ENCODE data around the gene FBN1. TPM values are rescaled to one million over a fixed set of nuclear protein-coding genes. Genes with fewer than 3 reads are reported as not detected.

FBN1 gene
- total and polyA plus RNA-seq, 10 of the 15 experiments (the other 5 are each of a cell fraction or from before 2014, with no cell fraction given), result 2.2 to 15.3 (median 7.0) TPM

GRCh38 chr15:48375767-48376166, 269.7 kb downstream of the FBN1 start:
- ChIA-PET RAD21 (ENCODE audit: unreplicated experiment) (no interaction called here), CTCF (no interaction called here), POLR2A (interaction anchor here (0.5 kb wide), 1 partner anchor 286 kb away, joined by 4 read pairs; no protein-coding TSS in a partner anchor), SMC1A (ENCODE audit: uncharacterized antibody, unreplicated experiment) (no interaction called here)
- BruUV-seq (replicated peaks), result no TSS peak
- no peaks in the 10 kb centered on the region for H3K4me1 ChIP-seq (ENCODE audit: control insufficient read depth, insufficient read depth, low read length)
- FAIRE-seq, result no peak
- no peak for DNase-seq (ENCODE audit: low read depth, low spot score)
- H3K36me3 ChIP-seq (ENCODE audit: control insufficient read depth in 2 of 2, insufficient read depth in 2 of 2, low read length in 1 of 2), result no peaks in the 10 kb centered on the region
- H3K9ac ChIP-seq (ENCODE audit: control insufficient read depth, insufficient read depth, low read length), result no peak overlapping the region
- peaks cover 2% of the 10 kb centered on the region; the same call in 2 of the 3 replicates for H3K9me3 ChIP-seq (replicated peaks; ENCODE audit: control insufficient read depth, insufficient read depth, low read length)
- no peak overlapping the region for H2AFZ ChIP-seq (ENCODE audit: control insufficient read depth, low read depth, low read length)
- H4K20me1 ChIP-seq (ENCODE audit: control insufficient read depth, insufficient read depth), result no peaks in the 10 kb centered on the region
- no peaks in the 10 kb centered on the region for H3K27me3 ChIP-seq (replicated peaks in 1 of 2; ENCODE audit: control insufficient read depth in 2 of 2, insufficient read depth in 2 of 2, low read length in 1 of 2)
- H3K27ac ChIP-seq (ENCODE audit: control insufficient read depth, insufficient read depth), result no peak overlapping the region
- H3K4me3 ChIP-seq, result no peak overlapping the region
- intact Hi-C loops (cut with micrococcal nuclease; ENCODE audit: unreplicated experiment) (no loop called here), in situ Hi-C loops (cut with MboI) (no loop called here)
- no peak for ATAC-seq
- TF ChIP-seq SUPT20H (IDR thresholded peaks at IDR 0.05; ENCODE audit: borderline replicate concordance, control insufficient read depth, low read depth, low read length), result no peak
- TF ChIP-seq ZNF687 (IDR thresholded peaks at IDR 0.05), result no peak
- TF ChIP-seq TCF7 (IDR thresholded peaks at IDR 0.05; ENCODE audit: borderline replicate concordance), result no peak
- TF ChIP-seq YY1 (IDR thresholded peaks at IDR 0.05; ENCODE audit: low read depth, low read length), result no peak
- TF ChIP-seq HDAC2 (IDR thresholded peaks at IDR 0.05), result no peak
- no peaks in the 10 kb centered on the region for H3K79me2 ChIP-seq (ENCODE audit: control insufficient read depth, insufficient read depth, low read length)
- no peak overlapping the region for H3K4me2 ChIP-seq (ENCODE audit: control insufficient read depth, insufficient read depth)
- WGBS (ENCODE audit: insufficient coverage, insufficient replicate concordance, low lambda C conversion rate, missing lambda C conversion rate), result 46% methylated on average over 2 of the region's 2 CpGs
